Fibroblast of skin of left biceps (primary cell): ENCODE results near the gene CREBRF.
"Not testable (repeated sequence)": the region's sequence is repeated elsewhere in the genome, so short reads cannot be mapped to it uniquely, and the experiment has no call there.

Experiments used
- DNase-seq, 2 experiments: peaks; one replicate each; pipeline ENCODE4 v3.0.0-alpha.2; 2013; ENCODE audit warnings: low read depth in 2 of 2

CREBRF gene

GRCh38 chr5:173035904-173036707 is 20.0 kb upstream of the CREBRF start:
- DNase-seq, result no peak

DNA sequence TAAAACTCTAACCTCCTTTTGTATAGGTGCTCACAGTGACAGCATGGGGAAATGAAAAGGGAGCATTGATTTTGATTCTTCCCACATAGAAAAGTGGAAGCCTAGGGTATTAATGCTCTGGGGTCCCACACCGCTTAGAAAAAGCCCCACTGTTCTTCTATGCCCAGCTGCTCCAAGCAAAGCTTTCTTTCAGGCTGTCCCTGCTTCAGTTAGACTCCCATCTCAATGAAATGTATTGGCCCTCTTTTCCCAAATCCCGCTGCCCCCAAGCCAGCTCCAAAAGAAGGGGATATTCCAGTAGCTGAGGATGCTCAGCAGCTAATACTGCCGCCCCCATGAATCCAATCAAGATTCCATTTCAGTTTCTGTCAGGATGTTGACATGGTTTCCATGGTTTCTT is 17.0 kb upstream of the CREBRF start:
- DNase-seq, result no peak

DNA sequence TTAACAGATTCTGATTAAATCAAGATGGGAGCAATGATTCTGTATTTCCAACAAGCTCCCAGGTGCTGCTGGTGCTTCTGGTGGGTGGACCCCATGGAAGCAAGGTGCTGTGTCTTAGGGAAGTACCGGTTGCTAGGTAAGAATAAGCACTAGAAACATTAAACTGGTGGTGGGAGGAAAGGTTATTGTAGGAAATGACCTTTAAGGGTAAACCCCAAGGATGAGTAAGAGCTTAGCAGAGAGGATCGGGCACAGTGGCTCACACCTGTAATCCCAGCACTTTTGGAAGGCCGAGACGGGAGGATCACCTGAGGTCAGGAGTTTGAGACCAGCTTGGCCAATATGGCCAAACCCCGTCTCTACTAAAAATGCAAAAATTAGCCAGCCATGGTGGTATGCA is 16.2 kb upstream of the CREBRF start:
- DNase-seq, result no peak

DNA sequence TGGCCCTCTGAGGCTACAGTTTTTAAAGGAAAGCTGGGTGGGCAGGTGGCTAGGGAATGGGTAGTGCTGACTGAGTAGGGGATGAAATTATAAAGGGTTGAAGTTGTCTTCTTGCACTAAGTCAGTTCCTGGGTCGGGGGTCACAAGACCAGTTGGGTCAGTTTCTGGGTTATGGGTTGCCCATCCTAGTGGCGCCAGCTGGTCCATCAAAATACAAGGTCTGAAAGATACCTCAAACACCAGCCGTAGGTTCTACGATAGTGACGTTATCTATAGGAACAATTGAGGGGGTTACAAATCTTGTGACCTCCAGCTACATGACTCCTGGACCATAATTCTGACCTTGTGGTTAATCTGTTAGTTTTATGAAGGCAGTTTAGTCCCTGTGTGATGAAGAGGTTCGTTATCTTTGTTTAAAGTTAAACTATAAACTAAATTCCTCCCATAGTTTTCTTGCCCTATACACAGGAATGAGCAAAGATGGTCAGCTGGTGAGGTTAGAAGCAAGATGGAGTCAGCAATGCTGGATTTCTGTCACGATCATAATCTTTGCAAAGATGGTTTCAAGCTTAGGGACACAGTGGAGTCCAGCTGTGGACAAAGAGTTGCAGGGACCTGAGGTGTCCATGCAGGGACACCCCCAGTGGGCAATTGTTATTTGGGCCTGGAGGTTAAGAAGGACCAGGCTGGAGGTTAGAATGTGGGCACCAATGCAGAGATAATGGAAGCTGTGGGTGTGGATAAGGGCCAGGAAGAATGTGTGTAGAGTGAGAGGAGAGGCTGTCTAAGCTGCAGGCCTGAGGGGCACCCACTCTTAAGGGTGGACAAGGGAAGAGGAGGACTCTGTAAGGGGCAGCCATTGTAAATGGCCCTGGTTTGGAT is 14.0 kb upstream of the CREBRF start:
- DNase-seq, result no peak

- no peak for DNase-seq
These were observed 13.4 kb upstream of the CREBRF start for GRCh38 chr5:173042763-173043107.

- no peak for DNase-seq
These were observed 10.7 kb upstream of the CREBRF start for GRCh38 chr5:173045474-173045873.

DNA sequence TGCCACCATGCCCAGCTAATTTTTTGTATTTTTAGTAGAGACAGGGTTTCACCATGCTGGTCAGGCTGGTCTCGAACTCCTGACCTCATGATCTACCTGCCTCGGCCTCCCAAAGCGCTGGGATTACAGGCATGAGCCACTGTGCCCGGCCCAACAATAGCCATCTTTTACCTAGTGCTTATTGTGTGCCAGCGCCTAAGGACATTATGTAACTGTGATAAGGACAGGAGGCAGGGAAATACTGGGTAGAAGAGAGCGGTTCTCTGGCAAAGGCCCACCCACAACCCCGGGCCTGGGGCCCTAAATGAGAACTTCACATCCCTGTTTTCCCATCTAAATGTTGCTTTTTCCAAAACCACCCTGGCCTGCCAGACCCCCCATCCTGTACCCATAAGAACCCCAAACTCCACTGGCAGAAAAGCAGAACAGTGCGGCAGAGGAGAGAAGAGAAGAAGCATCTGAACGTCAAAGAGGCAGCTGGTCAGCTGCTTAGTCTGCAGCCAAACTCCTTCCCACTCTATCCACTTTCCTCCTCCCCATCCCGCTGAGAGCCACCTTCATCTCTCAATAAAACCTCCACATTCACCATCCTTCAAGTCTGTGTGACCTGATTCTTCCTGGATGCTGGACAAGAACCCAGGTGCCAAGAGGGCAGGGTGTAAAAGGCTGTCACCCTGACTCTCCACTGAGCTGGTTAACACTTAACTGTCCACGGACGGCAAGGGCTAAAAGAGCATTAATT is 8.9 kb upstream of the CREBRF start:
- not testable (repeated sequence) for DNase-seq

GRCh38 chr5:173047838-173048105 is 8.4 kb upstream of the CREBRF start:
- DNase-seq, result no peak

DNA sequence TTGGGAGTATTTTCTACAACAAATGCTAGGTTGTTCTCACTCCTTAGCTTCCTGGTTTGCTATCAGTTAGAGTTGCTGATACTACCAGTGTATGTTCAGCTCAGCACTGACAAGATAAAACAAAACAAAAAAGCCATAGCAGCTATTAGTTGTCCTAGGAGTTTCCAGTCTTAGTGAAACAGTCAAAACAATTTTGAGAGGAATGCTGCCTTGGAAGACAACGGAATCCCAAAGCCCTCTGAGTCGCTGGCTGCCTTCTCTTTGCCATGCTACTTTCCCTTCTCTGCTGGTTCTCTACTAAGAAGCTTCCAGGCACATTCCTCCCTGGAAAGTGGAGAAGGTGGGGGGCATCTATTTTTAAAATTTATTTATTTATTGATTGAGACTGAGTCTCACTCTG is 5.4 kb upstream of the CREBRF start:
- DNase-seq, result no peak

GRCh38 chr5:173051746-173052145 is 4.4 kb upstream of the CREBRF start:
- DNase-seq, result no peak

DNA sequence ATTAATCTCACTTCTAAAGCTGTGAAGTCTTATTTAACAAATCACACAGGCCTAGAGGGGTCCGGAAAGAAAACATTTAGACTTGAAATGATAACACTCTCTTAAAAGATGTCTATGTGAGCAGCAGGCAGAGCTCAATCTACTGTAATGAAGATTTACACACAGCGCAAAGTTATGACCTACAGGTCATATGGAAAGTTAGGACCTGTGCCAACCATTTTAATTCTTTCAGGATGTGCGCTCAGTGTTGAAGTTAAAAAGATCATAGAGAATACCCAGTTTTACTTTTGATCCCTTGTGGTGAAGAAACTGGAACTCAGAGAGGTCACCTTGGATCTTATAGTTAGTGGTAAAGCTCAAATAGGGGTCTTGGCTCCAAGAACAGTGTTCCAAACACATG is 3.1 kb upstream of the CREBRF start:
- no peak for DNase-seq

GRCh38 chr5:173055042-173055721 is 970 bp upstream of the CREBRF start:
- DNase-seq, result no peak

DNA sequence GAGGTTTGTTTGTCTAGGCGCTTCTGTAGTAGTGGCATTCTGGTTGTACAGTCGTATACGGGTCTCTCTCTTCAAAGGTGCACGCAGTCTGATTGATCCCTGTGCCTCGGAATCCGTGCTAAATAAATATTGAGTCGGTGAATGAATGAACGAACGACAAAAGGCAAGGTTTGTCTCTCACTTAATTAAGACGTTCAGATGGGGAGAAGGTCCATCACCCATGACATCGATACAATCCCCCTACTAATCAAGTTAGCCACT is 500 bp upstream of the CREBRF start:
- no peak for DNase-seq

DNA sequence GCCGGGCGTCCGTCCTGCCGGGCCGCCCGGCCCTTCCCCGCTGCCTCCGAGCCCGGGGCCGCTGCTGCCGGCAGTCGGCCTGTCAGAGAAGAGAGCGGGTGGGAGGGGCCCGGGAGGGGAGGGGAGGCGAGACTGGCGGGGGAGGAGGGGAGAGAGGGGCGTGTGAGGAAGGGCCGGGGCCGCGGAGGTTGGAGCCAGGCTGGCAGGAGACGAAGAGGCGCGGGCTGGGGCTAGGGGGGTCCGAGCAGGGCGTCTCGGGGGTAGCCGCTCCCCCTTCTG is 570 bp downstream of the CREBRF start:
- no peak for DNase-seq

DNA sequence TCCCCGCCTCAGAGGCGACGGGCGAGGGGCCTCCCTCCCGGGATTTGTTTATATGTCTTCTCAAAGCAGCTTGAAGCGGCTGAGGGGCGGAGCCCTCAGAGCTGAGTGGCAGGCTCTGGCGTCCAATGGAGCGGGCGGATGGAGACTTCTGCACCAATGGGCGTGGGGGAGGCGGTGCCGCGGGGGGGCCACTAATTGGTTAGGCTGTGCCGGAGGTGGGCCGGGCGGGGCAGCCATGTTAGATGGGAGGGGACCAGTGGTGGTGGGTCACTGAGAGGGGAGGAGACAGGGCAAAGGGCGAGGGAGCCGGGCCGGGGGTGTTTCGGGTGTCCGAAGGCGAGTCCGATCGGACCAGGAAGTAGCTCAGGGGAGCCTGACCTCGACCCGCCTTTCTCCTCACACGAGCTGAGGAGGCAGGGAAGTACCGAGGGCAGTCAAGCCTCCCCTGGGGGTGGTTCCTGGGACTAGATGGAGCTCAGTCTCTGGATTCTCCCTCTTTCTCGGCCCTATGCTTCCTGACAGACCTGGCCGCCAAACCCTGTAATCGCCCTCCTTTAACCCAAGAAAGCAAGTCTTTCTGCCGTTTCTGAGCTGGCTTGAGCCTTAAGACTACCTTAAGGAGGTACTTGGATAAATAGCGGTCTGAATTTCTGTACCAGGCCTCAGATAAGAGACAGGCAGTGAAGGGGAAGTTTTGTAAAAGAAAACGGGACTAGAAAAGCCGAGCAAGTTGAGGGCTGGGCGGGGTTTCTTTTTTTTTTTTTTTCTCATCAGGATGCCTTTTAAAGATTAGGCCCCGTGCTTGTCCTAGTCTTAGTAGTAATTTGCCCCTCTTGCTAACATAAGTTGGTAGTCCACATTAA is 1.1 kb downstream of the CREBRF start:
- DNase-seq, result peak; percentile 95

DNA sequence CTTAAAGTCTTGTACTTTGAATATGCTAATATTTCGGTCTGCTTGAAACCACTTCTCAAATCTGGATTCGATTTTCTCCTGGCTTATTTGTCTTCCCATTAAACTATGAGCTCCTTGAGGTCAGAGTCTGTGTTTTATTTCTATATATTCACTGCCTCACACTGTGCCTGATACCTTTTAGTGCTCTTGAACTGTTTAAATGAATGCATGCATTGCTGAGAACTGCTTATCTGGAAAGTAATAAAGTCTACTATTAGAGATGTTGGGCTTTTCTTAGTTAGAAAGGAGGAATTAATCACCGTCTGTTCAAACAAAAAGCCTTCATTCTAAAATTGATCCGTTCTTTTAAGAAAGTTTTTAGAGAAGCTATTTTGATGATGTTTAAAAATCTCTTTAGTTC is 6.0 kb downstream of the CREBRF start:
- DNase-seq, result no peak

GRCh38 chr5:173065155-173065554 is 9.0 kb downstream of the CREBRF start:
- DNase-seq, result no peak

DNA sequence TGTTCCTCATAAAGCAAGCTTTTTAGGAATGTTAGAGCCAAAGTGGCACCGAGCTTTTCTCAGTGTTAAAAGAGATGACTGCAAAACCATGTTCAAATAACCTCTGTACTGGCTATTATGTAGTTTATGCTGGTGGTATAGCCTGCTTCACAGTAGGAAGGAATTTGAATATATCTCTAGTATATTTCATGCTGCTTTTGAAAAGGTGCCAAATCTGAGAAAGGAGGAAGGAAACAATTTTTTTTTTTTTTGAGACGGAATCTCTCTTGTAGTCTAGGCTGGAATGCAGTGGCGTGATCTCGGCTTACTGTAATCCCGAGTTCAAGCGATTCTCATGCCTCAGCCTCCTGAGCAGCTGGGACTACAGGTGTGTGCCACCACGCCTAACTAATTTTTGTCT is 13.5 kb downstream of the CREBRF start:
- no peak for DNase-seq

DNA sequence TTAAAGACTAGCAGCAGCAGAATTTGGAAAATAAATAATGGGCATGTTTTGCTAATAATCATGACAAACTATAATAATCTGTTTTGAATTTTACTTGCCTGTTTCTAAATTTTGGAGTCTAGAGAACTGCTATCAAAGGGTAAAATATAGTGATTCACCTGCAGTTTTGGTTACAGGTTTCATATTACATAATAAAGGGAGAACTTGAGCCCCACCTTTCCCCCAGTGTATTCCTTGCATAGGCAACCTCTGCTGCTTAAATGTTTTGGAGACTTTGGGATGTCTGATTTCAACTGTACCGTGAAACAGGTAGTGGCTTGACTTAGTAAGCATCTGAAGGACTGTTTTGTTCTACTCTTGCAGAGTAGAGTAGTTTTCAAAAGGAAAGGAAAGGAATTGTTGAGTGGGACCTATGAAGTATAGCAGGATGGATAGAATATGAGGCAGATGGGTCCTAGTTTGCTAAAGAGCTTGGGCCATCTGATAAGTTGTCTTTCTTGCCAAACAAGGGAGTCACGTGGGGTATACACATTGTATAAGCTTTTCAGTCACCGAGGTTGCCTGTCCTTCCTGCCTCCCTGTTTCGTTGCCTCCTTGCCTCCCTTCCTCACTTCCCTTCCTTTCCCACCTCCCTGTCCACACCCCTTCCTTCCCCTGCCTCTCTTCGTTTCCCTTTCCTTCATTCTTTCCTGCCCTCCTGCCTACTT is 19.1 kb downstream of the CREBRF start:
- no peak for DNase-seq

- no peak for DNase-seq
These were observed 19.8 kb downstream of the CREBRF start for GRCh38 chr5:173075970-173076369.

DNA sequence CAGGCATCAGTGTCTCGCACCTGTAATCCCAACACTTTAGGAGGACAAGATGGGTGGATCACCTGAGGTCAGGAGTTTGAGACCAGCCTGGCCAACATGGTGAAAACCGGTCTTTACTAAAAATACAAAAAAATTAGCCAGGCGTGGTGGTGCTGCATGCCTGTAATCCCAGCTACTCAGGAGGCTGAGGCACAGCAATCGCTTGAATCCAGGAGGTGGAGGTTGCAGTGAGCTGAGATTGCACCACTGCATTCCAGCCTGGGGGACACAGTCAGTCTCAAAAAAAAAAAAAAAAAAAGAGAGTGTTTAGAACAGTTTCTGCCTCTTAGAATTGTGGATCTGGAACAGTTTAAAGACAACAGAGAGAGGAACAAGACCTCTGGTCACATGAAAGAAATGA is 20.3 kb downstream of the CREBRF start:
- not testable (repeated sequence) for DNase-seq
